Right atrium auricular region (tissue), 2 donors: ENCODE data around the gene GALNT12. TPM values are rescaled to one million over a fixed set of nuclear protein-coding genes. Genes with fewer than 3 reads are reported as not detected.

Experiments used
- DNase-seq: peaks from one replicate; pipeline ENCODE4 v3.0.0-alpha.2; 2019; ENCODE audit warnings: low spot score
- H3K27ac ChIP-seq, 2 donors: fragments of 200-600 bp; sonication (generic); 1 replicate in 1 of 2; 2 replicates in 1 of 2; pipeline ENCODE4 v1.5.1; 2016 to 2019
- H3K27me3 ChIP-seq, 2 donors: fragments of 200-600 bp; sonication (generic); one replicate each; pipeline versions ENCODE4 v1.5.1 to v1.6.0; 2017 to 2019
- H3K36me3 ChIP-seq: fragments of 200-600 bp; sonication (generic); one replicate; pipeline ENCODE4 v1.5.1; 2016
- H3K4me1 ChIP-seq, 2 donors: fragments of 200-600 bp; sonication (generic); one replicate each; pipeline versions ENCODE4 v1.5.1 to v1.6.0; 2017 to 2019
- H3K4me3 ChIP-seq, 2 donors: fragments of 200-600 bp; sonication (generic); 1 replicate in 1 of 2; 2 replicates in 1 of 2; pipeline ENCODE4 v1.5.1; 2017 to 2019; ENCODE audit warnings: mild to moderate bottlenecking in 1 of 2, moderate library complexity in 1 of 2
- H3K9me3 ChIP-seq, 2 donors: fragments of 200-600 bp; sonication (generic); one replicate each; pipeline ENCODE4 v1.5.1; 2019
- total RNA-seq, 2 donors: library from RNA; depleted of rRNA; stranded (reverse); fragments of >200 nt; gene quantifications; one replicate each; pipeline ENCODE4 v1.1.0, GENCODE V29; 2016
- TF ChIP-seq, protein P1 (sequence below), 2 donors: fragments of 200-600 bp; sonication (generic); IDR thresholded peaks; one replicate each; pipeline ENCODE4 v1.5.1; 2019; ENCODE audit warnings: antibody characterized with exemption in 2 of 2

The GALNT12 gene
- total RNA-seq, 2 donors from 2014 or later, result 0.33 to 2.7 TPM

DNA sequence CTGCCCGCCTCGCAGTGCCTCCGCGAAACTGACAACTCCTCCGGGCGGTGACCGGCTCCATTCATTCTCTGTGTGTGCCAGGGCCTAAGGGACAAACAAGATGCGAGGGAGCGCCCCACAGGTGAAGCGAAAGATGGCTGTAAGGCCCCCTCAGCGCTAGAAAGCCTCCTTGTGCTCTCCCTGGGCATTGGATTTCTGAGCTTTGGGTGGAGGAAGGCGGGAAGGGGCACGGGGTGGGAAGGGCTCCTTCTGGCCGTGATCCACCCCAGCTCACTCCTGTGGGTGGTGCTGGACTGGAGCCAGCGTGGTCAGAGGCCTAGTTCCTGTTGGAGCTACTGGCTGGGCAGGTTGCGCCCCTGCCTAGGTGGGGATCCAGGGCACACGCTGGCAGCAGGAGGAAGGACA, 943 bp downstream of the GALNT12 start:
- Histone ChIP-seq H3K9me3 (no peaks in the 10 kb centered on the region), H3K36me3 (no peaks in the 10 kb centered on the region), H3K27me3 (no peaks in the 10 kb centered on the region), H3K4me3 (peak overlapping the region in 1 of 2 donors; percentile 55), H3K27ac (no peak overlapping the region), H3K4me1 (peaks cover 0 to 10% of the 10 kb centered on the region in 2 donors)
- TF ChIP-seq, protein P1, sequence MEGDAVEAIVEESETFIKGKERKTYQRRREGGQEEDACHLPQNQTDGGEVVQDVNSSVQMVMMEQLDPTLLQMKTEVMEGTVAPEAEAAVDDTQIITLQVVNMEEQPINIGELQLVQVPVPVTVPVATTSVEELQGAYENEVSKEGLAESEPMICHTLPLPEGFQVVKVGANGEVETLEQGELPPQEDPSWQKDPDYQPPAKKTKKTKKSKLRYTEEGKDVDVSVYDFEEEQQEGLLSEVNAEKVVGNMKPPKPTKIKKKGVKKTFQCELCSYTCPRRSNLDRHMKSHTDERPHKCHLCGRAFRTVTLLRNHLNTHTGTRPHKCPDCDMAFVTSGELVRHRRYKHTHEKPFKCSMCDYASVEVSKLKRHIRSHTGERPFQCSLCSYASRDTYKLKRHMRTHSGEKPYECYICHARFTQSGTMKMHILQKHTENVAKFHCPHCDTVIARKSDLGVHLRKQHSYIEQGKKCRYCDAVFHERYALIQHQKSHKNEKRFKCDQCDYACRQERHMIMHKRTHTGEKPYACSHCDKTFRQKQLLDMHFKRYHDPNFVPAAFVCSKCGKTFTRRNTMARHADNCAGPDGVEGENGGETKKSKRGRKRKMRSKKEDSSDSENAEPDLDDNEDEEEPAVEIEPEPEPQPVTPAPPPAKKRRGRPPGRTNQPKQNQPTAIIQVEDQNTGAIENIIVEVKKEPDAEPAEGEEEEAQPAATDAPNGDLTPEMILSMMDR (IDR thresholded peaks at IDR 0.05), result no peak
- no peak for DNase-seq

DNA sequence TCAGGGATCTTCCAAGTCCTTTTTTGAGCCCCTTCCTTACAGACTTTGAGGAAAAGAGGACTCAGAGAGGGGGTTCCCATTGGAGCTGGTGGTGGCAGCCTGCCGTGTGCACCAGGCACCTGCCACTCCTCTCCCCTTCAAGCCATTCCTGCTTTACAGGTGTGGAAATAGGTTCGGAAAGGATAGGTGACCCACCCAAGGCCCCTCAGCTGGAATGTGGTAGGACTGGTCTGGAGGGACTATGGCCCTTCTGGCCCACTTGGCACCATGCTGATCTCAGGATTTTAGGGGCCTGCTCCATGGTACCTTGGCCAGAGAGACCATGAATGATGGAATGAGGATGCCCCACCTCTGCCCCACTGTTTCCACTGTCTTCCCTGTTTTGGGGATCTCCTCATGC, 1.4 kb downstream of the GALNT12 start:
- DNase-seq, result no peak
- peaks cover 0 to 10% of the 10 kb centered on the region in 2 donors for H3K4me1 ChIP-seq
- H3K36me3 ChIP-seq, result no peaks in the 10 kb centered on the region
- no peaks in the 10 kb centered on the region for H3K9me3 ChIP-seq
- no peak overlapping the region for H3K4me3 ChIP-seq
- TF ChIP-seq, protein P1 (IDR thresholded peaks at IDR 0.05), result no peak
- no peaks in the 10 kb centered on the region for H3K27me3 ChIP-seq
- H3K27ac ChIP-seq, result no peak overlapping the region

DNA sequence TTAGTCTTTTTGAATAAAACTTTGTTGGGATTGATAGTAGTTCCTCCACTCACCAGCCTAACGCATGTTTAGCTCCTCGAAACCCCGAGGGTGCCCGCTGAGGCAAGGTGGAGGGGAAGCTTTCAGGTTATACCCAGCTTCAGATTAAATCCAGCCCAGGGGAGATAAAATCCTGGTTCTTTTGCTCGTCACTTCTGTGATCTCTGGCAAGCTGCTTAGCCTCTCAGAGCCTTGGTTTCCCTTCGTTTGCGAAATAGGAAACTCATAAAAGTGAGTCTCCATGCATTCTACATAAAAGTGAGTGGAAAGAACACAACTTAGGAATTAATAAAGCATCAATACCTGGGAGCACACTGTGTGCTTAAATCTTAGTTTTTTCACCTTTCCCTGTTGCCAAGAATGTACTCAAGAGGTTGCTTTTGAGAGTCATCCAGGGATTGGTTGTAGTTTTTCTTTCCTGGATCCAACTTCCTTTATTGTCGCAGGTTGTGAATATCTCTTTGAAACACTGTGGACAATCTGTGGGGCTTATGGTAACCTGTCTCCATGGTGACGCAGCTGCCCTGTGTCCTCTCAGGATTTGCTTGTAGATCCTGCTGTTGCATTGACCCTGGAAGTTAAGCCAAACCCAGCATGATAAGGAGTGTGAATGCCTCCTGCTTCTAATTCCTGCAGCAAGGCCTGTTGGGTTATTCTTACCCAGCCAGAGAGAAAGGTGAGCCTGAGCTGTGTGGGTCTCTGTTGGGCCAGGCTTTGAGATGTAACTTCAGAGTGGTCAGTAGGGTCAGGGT, 2.0 kb downstream of the GALNT12 start:
- H3K4me3 ChIP-seq, result no peak overlapping the region
- H3K4me1 ChIP-seq, result peaks cover 0 to 10% of the 10 kb centered on the region in 2 donors
- H3K27me3 ChIP-seq, result no peaks in the 10 kb centered on the region
- H3K9me3 ChIP-seq, result no peaks in the 10 kb centered on the region
- DNase-seq, result no peak
- H3K27ac ChIP-seq, result no peak overlapping the region
- H3K36me3 ChIP-seq, result no peaks in the 10 kb centered on the region
- TF ChIP-seq, protein P1 (IDR thresholded peaks at IDR 0.05), result no peak

DNA sequence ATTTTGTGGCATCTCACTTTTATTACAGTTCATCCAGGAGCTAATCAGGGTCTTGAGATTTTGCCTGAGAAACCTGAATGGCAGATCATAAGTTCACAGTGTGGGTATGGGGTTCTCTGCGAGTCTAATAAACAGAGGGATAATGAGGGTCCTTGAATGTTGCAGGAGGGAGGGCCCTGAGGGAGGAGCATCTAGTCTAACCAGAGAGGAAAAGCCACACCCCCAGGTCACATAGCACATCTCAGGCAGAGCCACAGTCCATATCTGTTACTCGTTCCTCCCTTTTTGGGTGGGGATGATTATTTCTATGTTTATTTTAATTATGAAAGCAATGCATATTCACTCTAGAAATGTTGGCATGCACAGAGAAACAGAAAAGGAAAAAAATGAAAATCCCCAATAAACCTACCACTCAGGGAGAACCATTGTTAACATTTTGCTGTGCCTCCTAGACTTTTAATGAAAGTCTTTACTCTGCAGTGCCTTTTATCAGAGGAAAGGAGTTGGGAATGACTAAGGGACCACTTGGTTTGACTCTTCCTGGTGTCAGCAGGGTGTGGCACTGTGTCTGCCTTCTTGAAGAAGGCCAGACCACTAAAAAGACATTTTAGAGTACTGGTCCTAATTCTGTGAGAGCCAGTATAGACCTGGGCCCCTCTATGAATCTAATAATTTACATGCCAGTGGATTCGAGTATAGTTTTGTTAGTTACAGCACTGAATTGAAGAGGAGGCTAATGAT, 2.8 kb downstream of the GALNT12 start:
- Histone ChIP-seq H3K9me3 (no peaks in the 10 kb centered on the region), H3K36me3 (no peaks in the 10 kb centered on the region), H3K27ac (no peak overlapping the region), H3K4me1 (peaks cover 0 to 10% of the 10 kb centered on the region in 2 donors), H3K27me3 (no peaks in the 10 kb centered on the region), H3K4me3 (no peak overlapping the region)
- TF ChIP-seq, protein P1 (IDR thresholded peaks at IDR 0.05), result no peak
- no peak for DNase-seq

DNA sequence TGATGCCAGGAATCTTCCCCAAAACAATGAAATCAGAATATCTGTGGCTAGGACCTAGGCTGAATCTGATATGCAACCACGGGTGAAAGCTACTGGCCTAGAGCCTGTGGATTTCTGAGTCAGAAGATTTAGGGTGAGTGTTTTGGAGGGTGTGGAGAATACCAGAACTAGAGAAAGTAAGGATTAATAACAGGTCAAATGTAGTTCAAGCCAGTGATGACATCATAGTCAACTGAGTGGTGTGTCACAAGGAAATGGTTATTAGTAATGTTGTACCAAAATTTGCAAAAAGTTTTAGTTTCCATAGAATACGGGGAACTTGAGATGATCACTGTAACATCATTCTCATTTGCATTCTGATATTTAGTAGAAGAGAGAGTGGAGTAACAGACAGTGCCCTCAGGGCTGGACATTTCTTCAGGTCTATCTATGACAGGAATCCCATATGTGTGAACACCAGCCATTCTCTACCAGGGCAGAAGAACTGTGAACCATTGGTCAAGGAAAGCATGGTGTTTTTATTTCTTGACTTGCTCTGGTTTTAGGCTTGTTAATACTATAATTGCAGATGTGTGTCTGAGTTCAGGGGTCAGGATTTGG, 3.7 kb downstream of the GALNT12 start:
- no peaks in the 10 kb centered on the region for H3K27me3 ChIP-seq
- no peak overlapping the region for H3K27ac ChIP-seq
- TF ChIP-seq, protein P1 (IDR thresholded peaks at IDR 0.05), result no peak
- no peaks in the 10 kb centered on the region for H3K9me3 ChIP-seq
- H3K4me3 ChIP-seq, result no peak overlapping the region
- H3K36me3 ChIP-seq, result no peaks in the 10 kb centered on the region
- no peak for DNase-seq
- peaks cover 0 to 10% of the 10 kb centered on the region in 2 donors for H3K4me1 ChIP-seq
